ENCODE data around the gene CPVL. TPM values are rescaled to one million over a fixed set of nuclear protein-coding genes. Genes with fewer than 3 reads are reported as not detected.

Gene CPVL
- total RNA-seq, 4 donors from 2014 or later, result 3.9 to 34.1 (median 15.7) TPM

DNA sequence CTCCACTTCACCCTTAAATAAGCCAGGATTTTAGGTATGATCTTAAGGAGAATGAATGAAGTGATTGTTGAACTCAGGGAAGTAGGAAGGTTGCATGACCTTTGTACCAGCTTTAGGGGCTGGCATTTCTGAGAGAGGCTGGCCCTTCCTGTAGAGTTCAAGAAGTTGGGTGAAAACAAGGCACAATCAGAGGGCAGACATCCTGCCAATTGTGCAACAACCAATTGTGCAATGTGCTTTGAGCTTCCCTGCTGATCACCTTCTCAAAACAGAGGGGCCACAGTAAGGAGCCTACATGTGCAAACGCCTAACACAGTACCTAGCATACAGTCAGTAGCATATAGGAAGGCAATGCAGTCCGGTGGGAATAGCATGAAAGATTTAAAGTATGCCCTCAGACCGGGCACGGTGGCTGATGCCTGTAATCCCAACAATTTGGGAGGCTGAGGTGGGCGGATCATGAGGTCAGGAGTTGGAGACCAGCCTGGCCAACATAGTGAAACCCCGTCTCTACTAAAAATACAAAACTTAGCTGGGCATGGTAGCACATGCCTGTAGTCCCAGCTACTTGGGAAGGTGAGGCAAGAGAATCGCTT is 5.4 kb downstream of the CPVL start:
- Histone ChIP-seq H3K27me3 (peaks cover 0 to 46% (median 0%) of the 10 kb centered on the region in 4 donors), H3K9me3 (no peaks in the 10 kb centered on the region), H3K4me1 (peaks cover 2 to 35% (median 6%) of the 10 kb centered on the region in 3 donors), H3K4me3 (no peak overlapping the region), H3K27ac (no peak overlapping the region), H3K36me3 (no peaks in the 10 kb centered on the region)
- intact Hi-C loops (cut with DNase I), result no loop called here
- 80 to 88% methylated on average over 6 to 7 of the region's 7 CpGs for WGBS, 2 donors
- no peak for DNase-seq
- no peak for TF ChIP-seq POLR2A (IDR thresholded peaks at IDR 0.05)
- TF ChIP-seq, protein P1, sequence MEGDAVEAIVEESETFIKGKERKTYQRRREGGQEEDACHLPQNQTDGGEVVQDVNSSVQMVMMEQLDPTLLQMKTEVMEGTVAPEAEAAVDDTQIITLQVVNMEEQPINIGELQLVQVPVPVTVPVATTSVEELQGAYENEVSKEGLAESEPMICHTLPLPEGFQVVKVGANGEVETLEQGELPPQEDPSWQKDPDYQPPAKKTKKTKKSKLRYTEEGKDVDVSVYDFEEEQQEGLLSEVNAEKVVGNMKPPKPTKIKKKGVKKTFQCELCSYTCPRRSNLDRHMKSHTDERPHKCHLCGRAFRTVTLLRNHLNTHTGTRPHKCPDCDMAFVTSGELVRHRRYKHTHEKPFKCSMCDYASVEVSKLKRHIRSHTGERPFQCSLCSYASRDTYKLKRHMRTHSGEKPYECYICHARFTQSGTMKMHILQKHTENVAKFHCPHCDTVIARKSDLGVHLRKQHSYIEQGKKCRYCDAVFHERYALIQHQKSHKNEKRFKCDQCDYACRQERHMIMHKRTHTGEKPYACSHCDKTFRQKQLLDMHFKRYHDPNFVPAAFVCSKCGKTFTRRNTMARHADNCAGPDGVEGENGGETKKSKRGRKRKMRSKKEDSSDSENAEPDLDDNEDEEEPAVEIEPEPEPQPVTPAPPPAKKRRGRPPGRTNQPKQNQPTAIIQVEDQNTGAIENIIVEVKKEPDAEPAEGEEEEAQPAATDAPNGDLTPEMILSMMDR (IDR thresholded peaks at IDR 0.05), result no peak

DNA sequence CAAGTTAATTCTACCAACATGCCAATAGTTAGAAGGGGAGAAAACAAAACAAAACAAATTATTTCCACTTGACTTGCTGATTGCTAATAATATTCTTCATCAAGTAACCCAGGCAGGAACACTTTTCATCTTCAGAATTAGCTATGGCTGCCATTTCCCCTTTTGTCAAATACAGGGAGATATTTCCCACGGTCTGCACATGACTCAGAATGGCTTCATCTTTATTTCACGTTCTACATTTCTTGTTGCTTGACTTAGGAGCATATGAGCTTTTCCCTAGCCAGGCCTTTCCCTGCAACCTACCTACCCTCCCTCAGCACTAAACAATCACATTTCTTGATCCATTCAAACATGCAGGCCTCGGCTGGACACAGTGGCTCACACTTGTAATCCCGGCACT is 6.5 kb downstream of the CPVL start:
- H3K27me3 ChIP-seq, result peaks cover 0 to 34% (median 0%) of the 10 kb centered on the region in 4 donors
- intact Hi-C loops (cut with DNase I), result no loop called here
- no peak for DNase-seq
- WGBS, 2 donors, result 42 to 69% methylated on average over 3 to 4 of the region's 4 CpGs
- TF ChIP-seq, protein P1 (IDR thresholded peaks at IDR 0.05), result no peak
- no peak for TF ChIP-seq POLR2A (IDR thresholded peaks at IDR 0.05)
- no peaks in the 10 kb centered on the region for H3K9me3 ChIP-seq
- H3K4me3 ChIP-seq, result no peak overlapping the region
- no peak overlapping the region for H3K27ac ChIP-seq
- no peaks in the 10 kb centered on the region for H3K36me3 ChIP-seq
- H3K4me1 ChIP-seq, result peaks cover 0 to 27% (median 3%) of the 10 kb centered on the region in 3 donors

DNA sequence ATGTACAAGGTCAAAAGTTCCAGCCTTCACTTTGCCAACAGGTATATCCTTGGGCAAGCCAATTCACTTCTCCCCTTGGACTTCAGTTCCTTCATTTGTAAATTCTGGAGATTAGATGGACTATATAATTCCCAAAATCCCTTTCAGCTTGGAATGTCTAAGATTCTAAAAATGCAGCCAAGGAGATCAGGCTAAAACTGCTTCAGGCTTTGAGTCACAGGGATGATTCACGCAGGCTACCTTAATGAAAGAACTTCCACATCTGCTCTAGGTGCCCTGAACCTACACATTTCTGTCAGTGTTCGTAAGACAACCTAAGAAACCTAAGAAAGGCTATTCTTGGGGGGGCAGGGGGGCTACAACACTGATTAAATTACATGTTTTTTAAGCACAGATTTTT is 7.1 kb downstream of the CPVL start:
- WGBS, 2 donors, result 33 to 60% methylated on average over 2 of the region's 2 CpGs
- Histone ChIP-seq H3K27me3 (peaks cover 0 to 29% (median 0%) of the 10 kb centered on the region in 4 donors), H3K9me3 (no peaks in the 10 kb centered on the region), H3K36me3 (no peaks in the 10 kb centered on the region), H3K27ac (no peak overlapping the region), H3K4me1 (peaks cover 0 to 27% (median 3%) of the 10 kb centered on the region in 3 donors), H3K4me3 (no peak overlapping the region)
- DNase-seq, result no peak
- TF ChIP-seq, protein P1 (IDR thresholded peaks at IDR 0.05), result no peak
- no peak for TF ChIP-seq POLR2A (IDR thresholded peaks at IDR 0.05)
- intact Hi-C loops (cut with DNase I), result no loop called here

DNA sequence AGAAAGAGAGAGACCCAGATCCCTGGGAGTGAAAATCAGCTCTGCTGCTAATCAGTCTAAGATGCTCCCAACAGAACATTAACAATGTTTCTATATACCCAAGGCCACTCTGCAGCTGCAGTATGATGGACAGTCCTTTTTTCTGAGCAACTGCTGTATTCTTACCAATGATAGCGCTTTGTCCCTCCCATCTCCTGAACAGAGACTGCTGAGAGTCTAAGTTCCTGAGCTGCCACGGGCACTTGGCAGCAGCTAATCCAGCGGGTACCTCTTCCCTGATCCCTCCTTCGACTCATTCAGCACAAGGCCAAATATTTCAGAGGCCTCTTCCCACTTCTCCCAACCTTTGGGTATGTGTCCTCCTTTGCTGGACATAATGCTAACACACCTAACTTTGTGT is 7.7 kb downstream of the CPVL start:
- DNase-seq, result no peak
- WGBS, 2 donors, result 36 to 46% methylated on average over 4 of the region's 4 CpGs

DNA sequence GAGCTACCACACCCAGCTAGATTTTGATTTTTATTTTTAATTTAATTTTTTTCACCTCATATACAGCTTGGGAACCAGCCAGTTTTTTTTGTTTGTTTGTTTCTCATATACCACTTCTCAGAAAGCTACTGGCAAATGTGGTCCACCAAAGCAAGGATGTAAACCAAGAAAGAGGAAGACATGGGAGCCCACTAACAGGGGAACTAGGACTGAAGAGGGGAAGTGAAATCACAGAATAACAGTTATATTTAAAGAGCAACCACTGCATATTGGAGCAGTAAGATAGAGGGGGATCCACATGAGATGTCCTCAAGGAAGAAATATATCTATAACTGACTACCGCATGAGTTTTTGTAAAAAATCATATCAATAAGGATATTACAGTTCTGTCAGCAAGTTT is 10.5 kb downstream of the CPVL start:
- 61 to 93% methylated on average over 1 of the region's 1 CpG for WGBS, 2 donors
- no peaks in the 10 kb centered on the region for H3K9me3 ChIP-seq
- H3K4me1 ChIP-seq, result peaks cover 0 to 21% (median 3%) of the 10 kb centered on the region in 3 donors
- intact Hi-C loops (cut with DNase I), result no loop called here
- peaks cover 0 to 4% (median 0%) of the 10 kb centered on the region in 4 donors for H3K27me3 ChIP-seq
- DNase-seq, result no peak
- no peaks in the 10 kb centered on the region for H3K36me3 ChIP-seq
- TF ChIP-seq, protein P1 (IDR thresholded peaks at IDR 0.05), result no peak
- TF ChIP-seq POLR2A (IDR thresholded peaks at IDR 0.05), result no peak
- no peak overlapping the region for H3K27ac ChIP-seq
- H3K4me3 ChIP-seq, result no peak overlapping the region

More for the DNA sequence above, 7.7 kb downstream of the CPVL start:
- Histone ChIP-seq H3K9me3 (no peaks in the 10 kb centered on the region), H3K36me3 (no peaks in the 10 kb centered on the region), H3K4me1 (peaks cover 0 to 27% (median 3%) of the 10 kb centered on the region in 3 donors), H3K4me3 (no peak overlapping the region), H3K27ac (no peak overlapping the region), H3K27me3 (peaks cover 0 to 25% (median 0%) of the 10 kb centered on the region in 4 donors)
- TF ChIP-seq, protein P1 (IDR thresholded peaks at IDR 0.05), result no peak
- TF ChIP-seq POLR2A (IDR thresholded peaks at IDR 0.05), result no peak
- intact Hi-C loops (cut with DNase I), result no loop called here

All from esophagus squamous epithelium (tissue), 5 donors.